Tibial artery (tissue), 4 donors: ENCODE results near the gene RNF41.

ENCODE experiments used
- DNase-seq, 2 donors: peaks; one replicate each; pipeline ENCODE4 v3.0.0-alpha.2; 2019
- H3K27ac ChIP-seq, 2 donors: fragments of 200-600 bp; sonication (generic) in 1 of 2; 1 replicate in 1 of 2; 2 replicates in 1 of 2; pipeline ENCODE4 v1.5.1; 2018 to 2019; ENCODE audit warnings: mild to moderate bottlenecking in 1 of 2
- H3K27me3 ChIP-seq, 2 donors: fragments of 200-600 bp; sonication (generic) in 1 of 2; one replicate each; pipeline versions ENCODE4 v1.5.1 to v1.6.0; 2016 to 2019
- H3K36me3 ChIP-seq, 3 donors: fragments of 200-600 bp; sonication (generic) in 2 of 3; one replicate each; pipeline ENCODE4 v1.5.1; 2016 to 2019; ENCODE audit warnings: mild to moderate bottlenecking in 2 of 3
- H3K4me1 ChIP-seq, 4 donors: fragments of 200-600 bp; sonication (generic) in 2 of 4; 1 replicate in 3 of 4; 2 replicates in 1 of 4; pipeline ENCODE4 v1.5.1; 2016 to 2019
- H3K4me3 ChIP-seq, 2 donors: fragments of 200-600 bp; sonication (generic) in 1 of 2; 1 replicate in 1 of 2; 2 replicates in 1 of 2; pipeline ENCODE4 v1.5.1; 2018 to 2019; ENCODE audit warnings: mild to moderate bottlenecking in 2 of 2
- H3K9me3 ChIP-seq, 3 donors: fragments of 200-600 bp; sonication (generic) in 1 of 3; one replicate each; pipeline ENCODE4 v1.5.1; 2016 to 2019
- CTCF ChIP-seq, 2 experiments: fragments of 200-600 bp in 1 of 2; fragments of 450-650 bp in 1 of 2; IDR thresholded peaks; one replicate each; pipeline ENCODE4 v1.5.1; 2017 to 2019; ENCODE audit warnings: antibody characterized with exemption in 2 of 2, mild to moderate bottlenecking in 1 of 2, moderate library complexity in 1 of 2
- intact Hi-C: fragments of 100-400 bp; cut with DNase I; formaldehyde crosslinking; loops from one replicate; pipeline ENCODE4 v1.15.0; 2023; ENCODE audit warnings: low total_unique reads

RNF41 gene

GRCh38 chr12:56257491-56258067 is 35.9 kb upstream of the RNF41 start:
- Histone ChIP-seq H3K27me3 (no peaks in the 10 kb centered on the region), H3K9me3 (no peaks in the 10 kb centered on the region), H3K27ac (peak overlapping the region; percentile 80 to 85), H3K36me3 (peaks cover 34 to 38% (median 36%) of the 10 kb centered on the region in 3 donors), H3K4me1 (peaks cover 0 to 31% (median 24%) of the 10 kb centered on the region in 4 donors), H3K4me3 (peak overlapping the region; percentile 91 to 92)
- DNase-seq = no peak
- no peak for TF ChIP-seq CTCF (IDR thresholded peaks at IDR 0.05)
- intact Hi-C loops = no loop called here

- no peak for DNase-seq
- intact Hi-C loops = no loop called here
- Histone ChIP-seq H3K4me1 (peaks cover 0 to 31% (median 24%) of the 10 kb centered on the region in 4 donors), H3K27ac (peak overlapping the region; percentile 80 to 85), H3K27me3 (no peaks in the 10 kb centered on the region), H3K9me3 (no peaks in the 10 kb centered on the region), H3K4me3 (peak overlapping the region; percentile 91 to 92), H3K36me3 (peaks cover 39 to 43% (median 41%) of the 10 kb centered on the region in 3 donors)
- no peak for TF ChIP-seq CTCF (IDR thresholded peaks at IDR 0.05)
Measured at GRCh38 chr12:56257071-56257470, 35.3 kb upstream of the RNF41 start.

DNA sequence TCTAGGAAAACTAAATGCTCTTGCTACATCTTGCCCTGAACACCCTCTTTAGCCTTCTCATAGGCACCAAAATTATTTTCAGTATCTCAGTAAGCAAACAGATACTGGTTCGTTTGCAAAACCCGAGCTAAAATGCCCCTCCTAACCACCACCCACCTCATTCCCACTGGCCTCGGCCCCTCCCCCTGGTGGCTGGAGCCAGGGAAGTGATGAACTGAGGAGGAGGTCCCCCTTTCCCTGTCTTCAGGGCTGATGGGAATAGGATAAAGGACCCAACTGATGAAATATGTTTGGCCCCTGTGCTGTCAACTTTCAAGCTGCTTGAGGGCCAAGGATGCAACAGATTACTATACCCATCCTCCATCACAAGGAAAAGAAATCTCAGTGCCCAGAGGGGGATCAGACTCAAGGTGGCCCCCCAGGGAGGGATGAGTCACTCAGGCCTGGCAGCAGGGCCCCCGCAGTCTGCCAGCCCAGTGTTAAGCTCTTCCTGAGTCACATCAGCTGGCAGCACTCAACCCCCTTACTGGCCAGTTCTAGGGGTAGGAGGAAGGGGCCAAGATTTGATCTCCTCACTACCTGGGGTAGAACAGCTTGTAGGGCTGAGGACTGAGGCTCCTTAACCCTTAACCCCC is 34.7 kb upstream of the RNF41 start:
- no peaks in the 10 kb centered on the region for H3K9me3 ChIP-seq
- H3K27me3 ChIP-seq = no peaks in the 10 kb centered on the region
- peaks cover 46 to 49% (median 48%) of the 10 kb centered on the region in 3 donors for H3K36me3 ChIP-seq
- no peak for TF ChIP-seq CTCF (IDR thresholded peaks at IDR 0.05)
- intact Hi-C loops = no loop called here
- peak overlapping the region; percentile 2 to 85 for H3K27ac ChIP-seq
- H3K4me1 ChIP-seq = peaks cover 0 to 31% (median 24%) of the 10 kb centered on the region in 4 donors
- H3K4me3 ChIP-seq = peak overlapping the region in 1 of 2 donors; percentile 92
- no peak for DNase-seq

- DNase-seq = no peak
- no peak overlapping the region for H3K4me3 ChIP-seq
- no peak for TF ChIP-seq CTCF (IDR thresholded peaks at IDR 0.05)
- peak overlapping the region in 1 of 2 donors; percentile 85 for H3K27ac ChIP-seq
- intact Hi-C loops = no loop called here
- peaks cover 53 to 57% (median 55%) of the 10 kb centered on the region in 3 donors for H3K36me3 ChIP-seq
- no peaks in the 10 kb centered on the region for H3K27me3 ChIP-seq
- peaks cover 0 to 31% (median 24%) of the 10 kb centered on the region in 4 donors for H3K4me1 ChIP-seq
- no peaks in the 10 kb centered on the region for H3K9me3 ChIP-seq
Measured at GRCh38 chr12:56255671-56256070, 33.9 kb upstream of the RNF41 start.

GRCh38 chr12:56253091-56253490 is 31.4 kb upstream of the RNF41 start:
- H3K27me3 ChIP-seq = no peaks in the 10 kb centered on the region
- peaks cover 79 to 81% (median 80%) of the 10 kb centered on the region in 3 donors for H3K36me3 ChIP-seq
- peaks cover 0 to 21% (median 17%) of the 10 kb centered on the region in 4 donors for H3K4me1 ChIP-seq
- H3K9me3 ChIP-seq = no peaks in the 10 kb centered on the region
- no peak overlapping the region for H3K4me3 ChIP-seq
- intact Hi-C loops = no loop called here
- no peak for TF ChIP-seq CTCF (IDR thresholded peaks at IDR 0.05)
- DNase-seq = no peak
- no peak overlapping the region for H3K27ac ChIP-seq
